HepG2 (cell line): Measurements from ENCODE around the gene GNAZ. TPM values are rescaled to one million over a fixed set of nuclear protein-coding genes. Genes with fewer than 3 reads are reported as not detected.

Experiments
- ATF7-NPFF ChIP-seq: sonication (generic); formaldehyde crosslinking; IDR thresholded peaks from 2 replicates; pipeline ENCODE4 v1.8.1; 2023; ENCODE audit warnings: mild to moderate bottlenecking, low read depth, missing genetic modification reagents, moderate library complexity
- FOXA3 ChIP-seq: IDR thresholded peaks from 2 replicates; pipeline ENCODE4 v1.6.1; 2016; ENCODE audit warnings: missing genetic modification reagents, missing compliant biosample characterization
- GATAD1 ChIP-seq: IDR thresholded peaks from 2 replicates; pipeline ENCODE4 v1.6.1; 2016; ENCODE audit warnings: missing genetic modification reagents, missing compliant biosample characterization
- GPBP1L1 ChIP-seq: sonication (generic); formaldehyde crosslinking; IDR thresholded peaks from 2 replicates; pipeline ENCODE4 v1.5.0; 2020; ENCODE audit warnings: mild to moderate bottlenecking, missing genetic modification reagents
- HDAC6 ChIP-seq: fragments of 200-600 bp; sonication (generic); IDR thresholded peaks from 2 replicates; pipeline ENCODE4 v1.7.0; 2017; ENCODE audit warnings: mild to moderate bottlenecking, antibody characterized with exemption, low read length, low read depth
- KDM2A ChIP-seq: sonication (generic); formaldehyde crosslinking; IDR thresholded peaks from 2 replicates; pipeline ENCODE4 v1.4.0; 2020; ENCODE audit warnings: low read depth, missing genetic modification reagents, borderline replicate concordance
- MTF1 ChIP-seq: sonication (generic); formaldehyde crosslinking; IDR thresholded peaks from 2 replicates; pipeline ENCODE4 v1.5.0; 2020; ENCODE audit warnings: missing genetic modification reagents
- MYNN ChIP-seq: sonication (generic); formaldehyde crosslinking; IDR thresholded peaks from 2 replicates; pipeline ENCODE4 v1.4.0; 2020; ENCODE audit warnings: mild to moderate bottlenecking, low read depth, missing genetic modification reagents
- NFE2L2 ChIP-seq: fragments of 150-350 bp; IDR thresholded peaks from 2 replicates; pipeline ENCODE4 v1.6.1; 2014; ENCODE audit warnings: low read length
- NFIC ChIP-seq: IDR thresholded peaks from 2 replicates; pipeline ENCODE4 v1.6.1; 2012; ENCODE audit warnings: mild to moderate bottlenecking, low read length, inconsistent platforms
- RFXANK ChIP-seq: IDR thresholded peaks from 2 replicates; pipeline ENCODE4 v1.6.1; 2016
- SNAPC2 ChIP-seq: sonication (generic); formaldehyde crosslinking; IDR thresholded peaks from 2 replicates; pipeline ENCODE4 v1.8.1; 2022; ENCODE audit warnings: mild to moderate bottlenecking, missing genetic modification reagents
- SRSF9 ChIP-seq: fragments of 200-400 bp; formaldehyde crosslinking; IDR thresholded peaks from 2 replicates; pipeline ENCODE4 v1.6.1; 2018; ENCODE audit warnings: borderline replicate concordance, mild to moderate bottlenecking, low read depth, low read length; ENCODE audit not compliant: insufficient read depth, poor library complexity, severe bottlenecking
- ZNF24 ChIP-seq: fragments of 450-650 bp; IDR thresholded peaks from 2 replicates; pipeline ENCODE4 v1.6.1; 2017; ENCODE audit warnings: antibody characterized with exemption, mild to moderate bottlenecking
- ZNF256 ChIP-seq: sonication (generic); formaldehyde crosslinking; conservative IDR thresholded peaks from 2 replicates; pipeline ENCODE4 v1.4.0; 2020; ENCODE audit warnings: missing genetic modification reagents
- ZNF33B ChIP-seq: sonication (generic); formaldehyde crosslinking; IDR thresholded peaks from 2 replicates; pipeline ENCODE4 v1.5.1; 2020; ENCODE audit warnings: mild to moderate bottlenecking, missing genetic modification reagents
- ZNF343 ChIP-seq: sonication (generic); formaldehyde crosslinking; IDR thresholded peaks from 2 replicates; pipeline ENCODE4 v1.4.0; 2020; ENCODE audit warnings: mild to moderate bottlenecking, missing genetic modification reagents
- ZNF441 ChIP-seq: sonication (generic); formaldehyde crosslinking; IDR thresholded peaks from 2 replicates; pipeline ENCODE4 v1.7.0; 2021; ENCODE audit warnings: missing genetic modification reagents, borderline replicate concordance
- ZNF546 ChIP-seq: sonication (generic); formaldehyde crosslinking; conservative IDR thresholded peaks from 2 replicates; pipeline ENCODE4 v1.8.1; 2023; ENCODE audit warnings: mild to moderate bottlenecking, missing genetic modification reagents
- ZNF562 ChIP-seq: sonication (generic); formaldehyde crosslinking; IDR thresholded peaks from 2 replicates; pipeline ENCODE4 v1.8.0; 2022; ENCODE audit warnings: missing genetic modification reagents, borderline replicate concordance
- ZNF792 ChIP-seq: IDR thresholded peaks from 2 replicates; pipeline ENCODE4 v1.6.1; 2016
- ZNF83 ChIP-seq: sonication (generic); formaldehyde crosslinking; IDR thresholded peaks from 2 replicates; pipeline ENCODE4 v1.4.0; 2020; ENCODE audit warnings: missing genetic modification reagents, mild to moderate bottlenecking, borderline replicate concordance
- polyA plus RNA-seq, 8 experiments: library from polyadenylated mRNA; depleted of rRNA in 3 of 8; stranded (reverse) in 7 of 8; unstranded in 1 of 8; fragments of >200 nt; fragmentation: Illumina TruSeq in 4 of 8; extraction: Trizol in 4 of 8; gene quantifications; 2 replicates each; pipeline versions ENCODE4 v1.2.1 to v1.2.3, GENCODE V29; 2011 to 2016; ENCODE audit warnings: low read depth in 4 of 8, missing spikeins in 1 of 8, mixed read lengths in 1 of 8; ENCODE audit not compliant: insufficient read depth in 1 of 8
- total RNA-seq, 5 experiments: library from RNA; depleted of rRNA; stranded (reverse); fragments of >200 nt; fragmentation: Illumina TruSeq; extraction: Trizol; gene quantifications; 2 replicates each; pipeline ENCODE4 v1.2.3, GENCODE V29; 2016; ENCODE audit warnings: low read depth in 1 of 5
- TF ChIP-seq, protein P1 (sequence below): sonication (generic); formaldehyde crosslinking; IDR thresholded peaks from 2 replicates; pipeline ENCODE4 v1.4.0; 2020; ENCODE audit warnings: missing genetic modification reagents
- TF ChIP-seq, protein P2 (sequence below): sonication (generic); formaldehyde crosslinking; IDR thresholded peaks from 2 replicates; pipeline ENCODE4 v1.4.0; 2020; ENCODE audit warnings: missing genetic modification reagents, mild to moderate bottlenecking, borderline replicate concordance

Gene GNAZ
- total and polyA plus RNA-seq, 2 of the 13 experiments (the other 11 are each of a cell fraction or from before 2014, with no cell fraction given): 11.4 to 22.3 TPM

- TF ChIP-seq, protein P1, sequence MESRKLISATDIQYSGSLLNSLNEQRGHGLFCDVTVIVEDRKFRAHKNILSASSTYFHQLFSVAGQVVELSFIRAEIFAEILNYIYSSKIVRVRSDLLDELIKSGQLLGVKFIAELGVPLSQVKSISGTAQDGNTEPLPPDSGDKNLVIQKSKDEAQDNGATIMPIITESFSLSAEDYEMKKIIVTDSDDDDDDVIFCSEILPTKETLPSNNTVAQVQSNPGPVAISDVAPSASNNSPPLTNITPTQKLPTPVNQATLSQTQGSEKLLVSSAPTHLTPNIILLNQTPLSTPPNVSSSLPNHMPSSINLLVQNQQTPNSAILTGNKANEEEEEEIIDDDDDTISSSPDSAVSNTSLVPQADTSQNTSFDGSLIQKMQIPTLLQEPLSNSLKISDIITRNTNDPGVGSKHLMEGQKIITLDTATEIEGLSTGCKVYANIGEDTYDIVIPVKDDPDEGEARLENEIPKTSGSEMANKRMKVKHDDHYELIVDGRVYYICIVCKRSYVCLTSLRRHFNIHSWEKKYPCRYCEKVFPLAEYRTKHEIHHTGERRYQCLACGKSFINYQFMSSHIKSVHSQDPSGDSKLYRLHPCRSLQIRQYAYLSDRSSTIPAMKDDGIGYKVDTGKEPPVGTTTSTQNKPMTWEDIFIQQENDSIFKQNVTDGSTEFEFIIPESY (CRISPR knock-in tag): no peak
- TF ChIP-seq SNAPC2 (CRISPR knock-in tag) (no peak; the same call in 1 of the 2 replicates), ZNF343 (CRISPR knock-in tag) (no peak; the same call in 1 of the 2 replicates), ZNF33B (CRISPR knock-in tag) (no peak; the same call in 1 of the 2 replicates), MYNN (0 out of 2 replicates have a peak, but pooled peaks have one; percentile 37), ZNF256 (no peak), GPBP1L1 (CRISPR knock-in tag) (no peak), ZNF562 (CRISPR knock-in tag) (no peak), FOXA3 (CRISPR knock-in tag) (peak; percentile 75), SRSF9 (no peak), ZNF792 (peak; percentile 85), GATAD1 (CRISPR knock-in tag) (peak; percentile 71), ZNF83 (CRISPR knock-in tag) (peak; percentile 79; the same call in 1 of the 2 replicates), NFE2L2 (no peak), MTF1 (CRISPR knock-in tag) (no peak), ZNF441 (CRISPR knock-in tag) (peak; percentile 80; the same call in 1 of the 2 replicates), ATF7-NPFF (CRISPR knock-in tag) (peak; percentile 90), HDAC6 (no peak), NFIC (0 out of 2 replicates have a peak, but pooled peaks have one; percentile 64), RFXANK (no peak), KDM2A (CRISPR knock-in tag) (peak; percentile 64), ZNF24 (no peak), ZNF546 (CRISPR knock-in tag) (0 out of 2 replicates have a peak, but pooled peaks have one; percentile 74)
- TF ChIP-seq, protein P2, sequence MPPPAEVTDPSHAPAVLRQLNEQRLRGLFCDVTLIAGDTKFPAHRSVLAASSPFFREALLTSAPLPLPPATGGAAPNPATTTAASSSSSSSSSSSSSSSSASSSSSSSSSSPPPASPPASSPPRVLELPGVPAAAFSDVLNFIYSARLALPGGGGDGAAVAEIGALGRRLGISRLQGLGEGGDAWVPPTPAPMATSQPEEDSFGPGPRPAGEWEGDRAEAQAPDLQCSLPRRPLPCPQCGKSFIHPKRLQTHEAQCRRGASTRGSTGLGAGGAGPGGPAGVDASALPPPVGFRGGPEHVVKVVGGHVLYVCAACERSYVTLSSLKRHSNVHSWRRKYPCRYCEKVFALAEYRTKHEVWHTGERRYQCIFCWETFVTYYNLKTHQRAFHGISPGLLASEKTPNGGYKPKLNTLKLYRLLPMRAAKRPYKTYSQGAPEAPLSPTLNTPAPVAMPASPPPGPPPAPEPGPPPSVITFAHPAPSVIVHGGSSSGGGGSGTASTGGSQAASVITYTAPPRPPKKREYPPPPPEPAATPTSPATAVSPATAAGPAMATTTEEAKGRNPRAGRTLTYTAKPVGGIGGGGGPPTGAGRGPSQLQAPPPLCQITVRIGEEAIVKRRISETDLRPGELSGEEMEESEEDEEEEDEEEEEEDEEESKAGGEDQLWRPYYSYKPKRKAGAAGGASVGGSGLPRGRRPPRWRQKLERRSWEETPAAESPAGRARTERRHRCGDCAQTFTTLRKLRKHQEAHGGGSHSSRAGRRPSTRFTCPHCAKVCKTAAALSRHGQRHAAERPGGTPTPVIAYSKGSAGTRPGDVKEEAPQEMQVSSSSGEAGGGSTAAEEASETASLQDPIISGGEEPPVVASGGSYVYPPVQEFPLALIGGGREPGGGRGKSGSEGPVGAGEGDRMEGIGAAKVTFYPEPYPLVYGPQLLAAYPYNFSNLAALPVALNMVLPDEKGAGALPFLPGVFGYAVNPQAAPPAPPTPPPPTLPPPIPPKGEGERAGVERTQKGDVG: peak; percentile 75; the same call in 1 of the 2 replicates
Measured at GRCh38 chr22:23075525-23076216, 5.4 kb downstream of the GNAZ start (continued).
